ENCODE results near the gene DNM3.

Gene DNM3

DNA sequence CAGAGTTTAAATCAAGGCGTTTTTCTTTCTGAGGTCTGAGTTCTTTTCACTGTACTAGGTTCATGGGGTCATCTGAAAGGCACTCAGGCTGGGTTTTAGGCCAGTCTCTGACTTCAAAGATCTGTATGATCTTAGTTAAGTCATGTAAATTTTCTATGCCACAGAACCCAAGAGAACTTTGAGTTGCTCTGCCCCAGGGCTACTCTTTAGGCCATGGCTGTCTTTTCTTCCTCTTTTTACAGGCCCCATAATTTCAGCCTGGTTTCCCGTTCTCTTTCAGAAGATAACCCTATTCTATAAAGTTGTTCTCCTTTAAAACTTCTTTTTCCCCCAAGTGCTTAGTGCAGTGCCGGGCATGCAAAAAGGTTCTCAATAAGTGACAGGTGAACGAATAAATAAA is 33.7 kb upstream of the DNM3 start:
- Histone ChIP-seq H3K9me3 (ENCODE audit: insufficient read depth, low read length) (no peaks in the 10 kb centered on the region), H3K9ac (ENCODE audit: low read length) (no peak overlapping the region), H3K9me2 (replicated peaks; ENCODE audit: insufficient read depth, low read length) (no peaks in the 10 kb centered on the region), H3K4me3 (ENCODE audit: insufficient read depth, low read length, poor library complexity, severe bottlenecking) (no peak overlapping the region), H3K27me3 (ENCODE audit: low read length) (no peaks in the 10 kb centered on the region), H2AFZ (ENCODE audit: low read depth, low read length, severe bottlenecking) (no peak overlapping the region), H3K36me3 (ENCODE audit: low read length) (no peaks in the 10 kb centered on the region), H3F3A (ENCODE audit: insufficient read depth) (no peaks in the 10 kb centered on the region), H4K20me1 (ENCODE audit: low read depth, low read length) (no peaks in the 10 kb centered on the region), H3K27ac (ENCODE audit: low read depth, low read length) (no peak overlapping the region), H3K79me2 (ENCODE audit: insufficient read depth, low read length) (no peaks in the 10 kb centered on the region), H3K4me2 (ENCODE audit: low read depth, low read length, poor library complexity, severe bottlenecking) (no peak overlapping the region)
- no peak for TF ChIP-seq EZH2phosphoT487 (conservative IDR thresholded peaks at IDR 0.05; ENCODE audit: low read length)
- TF ChIP-seq, protein P1, sequence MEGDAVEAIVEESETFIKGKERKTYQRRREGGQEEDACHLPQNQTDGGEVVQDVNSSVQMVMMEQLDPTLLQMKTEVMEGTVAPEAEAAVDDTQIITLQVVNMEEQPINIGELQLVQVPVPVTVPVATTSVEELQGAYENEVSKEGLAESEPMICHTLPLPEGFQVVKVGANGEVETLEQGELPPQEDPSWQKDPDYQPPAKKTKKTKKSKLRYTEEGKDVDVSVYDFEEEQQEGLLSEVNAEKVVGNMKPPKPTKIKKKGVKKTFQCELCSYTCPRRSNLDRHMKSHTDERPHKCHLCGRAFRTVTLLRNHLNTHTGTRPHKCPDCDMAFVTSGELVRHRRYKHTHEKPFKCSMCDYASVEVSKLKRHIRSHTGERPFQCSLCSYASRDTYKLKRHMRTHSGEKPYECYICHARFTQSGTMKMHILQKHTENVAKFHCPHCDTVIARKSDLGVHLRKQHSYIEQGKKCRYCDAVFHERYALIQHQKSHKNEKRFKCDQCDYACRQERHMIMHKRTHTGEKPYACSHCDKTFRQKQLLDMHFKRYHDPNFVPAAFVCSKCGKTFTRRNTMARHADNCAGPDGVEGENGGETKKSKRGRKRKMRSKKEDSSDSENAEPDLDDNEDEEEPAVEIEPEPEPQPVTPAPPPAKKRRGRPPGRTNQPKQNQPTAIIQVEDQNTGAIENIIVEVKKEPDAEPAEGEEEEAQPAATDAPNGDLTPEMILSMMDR (IDR thresholded peaks at IDR 0.05; ENCODE audit: insufficient read depth, low read length, poor library complexity, severe bottlenecking): no peak

DNA sequence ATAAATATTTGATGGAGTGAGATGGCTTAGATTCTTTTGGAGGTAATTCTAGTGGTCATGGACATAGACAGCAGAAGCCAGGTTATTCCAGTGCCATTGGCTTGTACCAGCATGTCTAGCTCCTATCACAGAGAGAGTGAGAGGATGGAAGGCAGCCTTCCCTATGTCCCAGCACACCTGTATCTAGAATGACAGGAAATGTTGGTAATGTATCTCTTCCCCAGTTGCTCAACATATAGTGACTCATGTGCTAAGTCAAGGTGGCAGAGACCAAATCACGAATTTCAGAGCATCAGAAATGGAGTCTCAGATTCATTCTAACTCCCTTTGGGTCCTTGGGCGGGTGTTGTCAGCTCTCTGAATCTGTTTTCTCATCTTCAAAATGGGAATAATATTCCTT is 31.5 kb upstream of the DNM3 start:
- H2AFZ ChIP-seq (ENCODE audit: low read depth, low read length, severe bottlenecking): no peak overlapping the region
- no peak for TF ChIP-seq EZH2phosphoT487 (conservative IDR thresholded peaks at IDR 0.05; ENCODE audit: low read length)
- TF ChIP-seq, protein P1 (IDR thresholded peaks at IDR 0.05; ENCODE audit: insufficient read depth, low read length, poor library complexity, severe bottlenecking): no peak
- H4K20me1 ChIP-seq (ENCODE audit: low read depth, low read length): no peaks in the 10 kb centered on the region
- H3K4me3 ChIP-seq (ENCODE audit: insufficient read depth, low read length, poor library complexity, severe bottlenecking): no peak overlapping the region
- H3K27me3 ChIP-seq (ENCODE audit: low read length): no peaks in the 10 kb centered on the region
- H3K9me2 ChIP-seq (replicated peaks; ENCODE audit: insufficient read depth, low read length): no peaks in the 10 kb centered on the region
- no peaks in the 10 kb centered on the region for H3F3A ChIP-seq (ENCODE audit: insufficient read depth)
- H3K9me3 ChIP-seq (ENCODE audit: insufficient read depth, low read length): no peaks in the 10 kb centered on the region
- no peaks in the 10 kb centered on the region for H3K79me2 ChIP-seq (ENCODE audit: insufficient read depth, low read length)
- no peak overlapping the region for H3K27ac ChIP-seq (ENCODE audit: low read depth, low read length)
- no peak overlapping the region for H3K4me2 ChIP-seq (ENCODE audit: low read depth, low read length, poor library complexity, severe bottlenecking)
- H3K9ac ChIP-seq (ENCODE audit: low read length): no peak overlapping the region
- no peaks in the 10 kb centered on the region for H3K36me3 ChIP-seq (ENCODE audit: low read length)

DNA sequence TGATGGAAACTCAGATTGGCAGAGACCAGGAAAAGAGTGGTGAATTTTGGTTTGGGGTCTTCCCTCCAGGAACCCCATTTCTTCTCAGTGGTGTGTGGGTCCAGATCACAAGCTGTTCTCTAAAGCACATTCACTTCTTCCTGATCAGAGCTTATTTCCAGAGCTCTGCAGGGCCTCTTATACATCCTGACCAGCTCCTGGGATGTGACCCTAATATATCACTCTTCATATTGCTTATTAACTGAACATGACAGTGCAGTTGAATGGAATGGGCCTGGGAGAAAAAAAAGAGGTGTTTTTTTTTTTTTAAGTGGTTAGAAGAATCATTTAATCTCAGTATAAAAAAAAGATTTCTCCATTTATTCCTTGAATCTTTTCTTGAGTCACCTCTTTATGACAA is 29.6 kb upstream of the DNM3 start:
- no peaks in the 10 kb centered on the region for H3F3A ChIP-seq (ENCODE audit: insufficient read depth)
- TF ChIP-seq, protein P1 (IDR thresholded peaks at IDR 0.05; ENCODE audit: insufficient read depth, low read length, poor library complexity, severe bottlenecking): no peak
- no peak for TF ChIP-seq EZH2phosphoT487 (conservative IDR thresholded peaks at IDR 0.05; ENCODE audit: low read length)
- H3K27ac ChIP-seq (ENCODE audit: low read depth, low read length): no peak overlapping the region
- H3K79me2 ChIP-seq (ENCODE audit: insufficient read depth, low read length): no peaks in the 10 kb centered on the region
- H3K4me2 ChIP-seq (ENCODE audit: low read depth, low read length, poor library complexity, severe bottlenecking): no peak overlapping the region
- H2AFZ ChIP-seq (ENCODE audit: low read depth, low read length, severe bottlenecking): no peak overlapping the region
- no peaks in the 10 kb centered on the region for H4K20me1 ChIP-seq (ENCODE audit: low read depth, low read length)
- no peaks in the 10 kb centered on the region for H3K36me3 ChIP-seq (ENCODE audit: low read length)
- no peak overlapping the region for H3K9ac ChIP-seq (ENCODE audit: low read length)
- H3K9me3 ChIP-seq (ENCODE audit: insufficient read depth, low read length): no peaks in the 10 kb centered on the region
- no peaks in the 10 kb centered on the region for H3K27me3 ChIP-seq (ENCODE audit: low read length)
- H3K9me2 ChIP-seq (replicated peaks; ENCODE audit: insufficient read depth, low read length): no peaks in the 10 kb centered on the region
- H3K4me3 ChIP-seq (ENCODE audit: insufficient read depth, low read length, poor library complexity, severe bottlenecking): no peak overlapping the region
